ENCODE results near the gene DCTN1. TPM values are rescaled to one million over a fixed set of nuclear protein-coding genes. Genes with fewer than 3 reads are reported as not detected.

The DCTN1 gene
- total RNA-seq, 1 experiment from 2014 or later: 129 TPM

DNA sequence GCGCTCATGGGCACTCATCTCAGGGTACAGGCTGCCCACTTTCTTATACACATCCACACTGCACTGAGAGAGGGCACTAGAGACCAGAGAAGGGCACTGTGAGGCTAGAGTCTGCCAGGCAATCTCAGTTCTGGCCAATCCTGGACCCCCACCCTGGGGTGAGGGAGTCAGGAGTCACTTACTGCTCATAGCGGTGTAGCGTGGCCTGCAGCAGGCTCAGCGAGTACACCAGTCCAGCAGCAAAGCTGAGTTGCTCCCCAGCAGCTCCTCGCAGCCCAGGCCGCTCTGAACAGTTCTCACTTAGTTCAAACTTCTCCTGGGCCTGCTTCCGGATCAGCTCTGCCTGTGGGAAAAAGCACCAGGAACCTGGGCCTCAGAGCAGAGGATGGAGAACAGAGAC is 12.3 kb downstream of the DCTN1 start:
- H3K27me3 Mint-ChIP-seq (ENCODE audit: unreplicated experiment): no peaks in the 10 kb centered on the region
- H3K4me1 Mint-ChIP-seq (ENCODE audit: low read depth, unreplicated experiment): no peaks in the 10 kb centered on the region
- intact Hi-C loops (cut with micrococcal nuclease; ENCODE audit: unreplicated experiment): no loop called here
- no peak for DNase-seq
- no TSS peak for BruUV-seq (replicated peaks)
- CTCF ChIA-PET: no interaction called here
- H3K36me3 Mint-ChIP-seq (ENCODE audit: insufficient read depth, unreplicated experiment): peaks cover 10% of the 10 kb centered on the region
- no peak overlapping the region for H3K4me3 Mint-ChIP-seq (ENCODE audit: low read depth, unreplicated experiment)
- TF ChIP-seq, protein P1, sequence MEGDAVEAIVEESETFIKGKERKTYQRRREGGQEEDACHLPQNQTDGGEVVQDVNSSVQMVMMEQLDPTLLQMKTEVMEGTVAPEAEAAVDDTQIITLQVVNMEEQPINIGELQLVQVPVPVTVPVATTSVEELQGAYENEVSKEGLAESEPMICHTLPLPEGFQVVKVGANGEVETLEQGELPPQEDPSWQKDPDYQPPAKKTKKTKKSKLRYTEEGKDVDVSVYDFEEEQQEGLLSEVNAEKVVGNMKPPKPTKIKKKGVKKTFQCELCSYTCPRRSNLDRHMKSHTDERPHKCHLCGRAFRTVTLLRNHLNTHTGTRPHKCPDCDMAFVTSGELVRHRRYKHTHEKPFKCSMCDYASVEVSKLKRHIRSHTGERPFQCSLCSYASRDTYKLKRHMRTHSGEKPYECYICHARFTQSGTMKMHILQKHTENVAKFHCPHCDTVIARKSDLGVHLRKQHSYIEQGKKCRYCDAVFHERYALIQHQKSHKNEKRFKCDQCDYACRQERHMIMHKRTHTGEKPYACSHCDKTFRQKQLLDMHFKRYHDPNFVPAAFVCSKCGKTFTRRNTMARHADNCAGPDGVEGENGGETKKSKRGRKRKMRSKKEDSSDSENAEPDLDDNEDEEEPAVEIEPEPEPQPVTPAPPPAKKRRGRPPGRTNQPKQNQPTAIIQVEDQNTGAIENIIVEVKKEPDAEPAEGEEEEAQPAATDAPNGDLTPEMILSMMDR (IDR thresholded peaks at IDR 0.05; ENCODE audit: unreplicated experiment): no peak
- H3K27ac Mint-ChIP-seq (ENCODE audit: unreplicated experiment): no peak overlapping the region
- H3K9me3 Mint-ChIP-seq (ENCODE audit: low read depth, unreplicated experiment): no peaks in the 10 kb centered on the region

DNA sequence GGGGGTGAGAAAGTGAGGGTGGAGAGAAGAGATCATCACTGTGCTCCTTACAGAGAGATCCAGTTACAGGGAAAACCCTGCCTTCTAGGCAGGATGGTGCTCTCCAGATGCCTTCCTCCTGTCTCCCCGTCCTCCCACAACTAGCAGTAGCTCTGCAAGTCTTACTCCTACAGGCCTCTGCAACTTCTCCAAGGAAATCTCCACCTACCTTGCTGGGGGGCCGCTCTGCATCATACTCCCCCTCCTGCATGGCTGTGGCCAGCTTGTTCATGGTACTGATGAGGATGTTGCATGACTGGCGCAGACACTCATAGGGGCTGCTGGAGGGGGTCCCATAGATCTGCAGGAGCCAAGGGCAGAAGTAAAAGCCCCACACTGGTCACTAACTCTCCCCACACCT is 14.1 kb downstream of the DCTN1 start:
- Mint-ChIP-seq H3K4me1 (ENCODE audit: low read depth, unreplicated experiment) (no peaks in the 10 kb centered on the region), H3K9me3 (ENCODE audit: low read depth, unreplicated experiment) (no peaks in the 10 kb centered on the region), H3K36me3 (ENCODE audit: insufficient read depth, unreplicated experiment) (peaks cover 10% of the 10 kb centered on the region), H3K27ac (ENCODE audit: unreplicated experiment) (no peak overlapping the region), H3K27me3 (ENCODE audit: unreplicated experiment) (no peaks in the 10 kb centered on the region), H3K4me3 (ENCODE audit: low read depth, unreplicated experiment) (no peak overlapping the region)
- CTCF ChIA-PET: no interaction called here
- DNase-seq: no peak
- TSS peak; percentile 20 for BruUV-seq (replicated peaks)
- intact Hi-C loops (cut with micrococcal nuclease; ENCODE audit: unreplicated experiment): no loop called here
- TF ChIP-seq, protein P1 (IDR thresholded peaks at IDR 0.05; ENCODE audit: unreplicated experiment): no peak

DNA sequence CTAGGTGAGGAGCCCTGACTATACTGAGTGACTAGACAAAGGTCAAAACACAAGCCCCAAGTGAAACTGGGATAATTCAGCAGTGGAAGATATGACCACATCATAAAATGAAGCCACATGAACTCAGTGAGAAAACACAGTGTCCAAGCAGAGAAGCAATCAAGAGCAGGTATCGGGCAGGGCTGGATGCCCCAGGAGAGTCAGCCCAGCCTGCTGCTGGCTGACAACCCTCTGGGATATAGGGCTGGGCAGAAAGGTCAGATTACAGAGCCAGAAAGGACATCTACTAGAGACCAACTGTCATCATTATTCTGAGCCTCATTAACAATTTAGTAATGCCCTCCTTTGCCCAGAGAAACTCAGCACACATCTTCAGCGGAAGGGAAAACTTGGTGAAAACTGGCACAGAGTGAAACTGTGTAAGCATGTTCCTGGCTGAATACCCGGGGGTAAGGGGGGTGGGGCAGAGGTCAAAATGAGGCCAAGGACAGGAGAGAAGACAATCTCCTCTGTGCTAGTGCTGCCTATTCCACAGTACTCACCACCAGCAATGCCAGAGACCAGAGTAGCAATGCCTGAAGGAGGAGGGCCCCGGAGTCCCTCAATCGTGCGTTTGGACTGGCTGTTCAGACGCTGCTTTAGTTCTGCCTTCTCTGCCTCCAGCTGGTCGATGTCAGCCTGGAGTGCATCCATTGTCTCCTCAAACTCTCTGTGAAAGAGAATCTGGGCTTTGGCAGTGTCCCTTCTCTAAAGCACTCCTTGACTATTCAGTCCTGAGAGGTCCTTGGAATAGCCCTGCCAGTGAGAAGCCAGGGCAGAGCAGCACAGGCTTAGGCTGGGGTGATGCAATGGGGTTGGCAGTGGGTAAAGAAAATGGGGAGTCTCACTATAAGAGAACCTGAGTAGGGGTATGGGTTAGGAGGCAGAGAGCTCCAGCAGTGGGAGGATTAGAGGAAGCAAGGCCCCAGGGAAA is 15.3 kb downstream of the DCTN1 start:
- Mint-ChIP-seq H3K27ac (ENCODE audit: unreplicated experiment) (no peak overlapping the region), H3K9me3 (ENCODE audit: low read depth, unreplicated experiment) (no peaks in the 10 kb centered on the region), H3K4me3 (ENCODE audit: low read depth, unreplicated experiment) (no peak overlapping the region), H3K4me1 (ENCODE audit: low read depth, unreplicated experiment) (no peaks in the 10 kb centered on the region), H3K27me3 (ENCODE audit: unreplicated experiment) (no peaks in the 10 kb centered on the region), H3K36me3 (ENCODE audit: insufficient read depth, unreplicated experiment) (peaks cover 6% of the 10 kb centered on the region)
- TF ChIP-seq, protein P1 (IDR thresholded peaks at IDR 0.05; ENCODE audit: unreplicated experiment): no peak
- DNase-seq: no peak
- CTCF ChIA-PET: no interaction called here
- BruUV-seq (replicated peaks): no TSS peak
- intact Hi-C loops (cut with micrococcal nuclease; ENCODE audit: unreplicated experiment): no loop called here

- no peaks in the 10 kb centered on the region for H3K36me3 Mint-ChIP-seq (ENCODE audit: insufficient read depth, unreplicated experiment)
- TF ChIP-seq, protein P1 (IDR thresholded peaks at IDR 0.05; ENCODE audit: unreplicated experiment): no peak
- no peak overlapping the region for H3K27ac Mint-ChIP-seq (ENCODE audit: unreplicated experiment)
Observed at GRCh38 chr2:74361327-74361726, 18.8 kb downstream of the DCTN1 start.

More at GRCh38 chr2:74361327-74361726, 18.8 kb downstream of the DCTN1 start:
- intact Hi-C loops (cut with micrococcal nuclease; ENCODE audit: unreplicated experiment): no loop called here
- CTCF ChIA-PET: no interaction called here
- DNase-seq: no peak
- TSS peak; percentile 74 for BruUV-seq (replicated peaks)
- H3K9me3 Mint-ChIP-seq (ENCODE audit: low read depth, unreplicated experiment): no peaks in the 10 kb centered on the region
- no peaks in the 10 kb centered on the region for H3K27me3 Mint-ChIP-seq (ENCODE audit: unreplicated experiment)
- H3K4me3 Mint-ChIP-seq (ENCODE audit: low read depth, unreplicated experiment): no peak overlapping the region
- no peaks in the 10 kb centered on the region for H3K4me1 Mint-ChIP-seq (ENCODE audit: low read depth, unreplicated experiment)

All from Calu3 (cell line).